RWPE2 (cell line): ENCODE measurements around the gene TMEM233.

Experiments used
- ATAC-seq: fragments of 200-7000 bp; cut with Tn5 transposase; 3 replicates; pipeline ENCODE4 v1.9.1; 2021; ENCODE audit warnings: low read depth
- DNase-seq: peaks from one replicate; pipeline ENCODE4 v3.0.0-alpha.2; 2020; ENCODE audit warnings: low spot score
- H3K27ac ChIP-seq: fragments of 450-650 bp; 2 replicates; pipeline ENCODE4 v1.5.1; 2017; ENCODE audit warnings: mild to moderate bottlenecking; ENCODE audit not compliant: poor library complexity, severe bottlenecking
- H3K27me3 ChIP-seq: fragments of 250-450 bp; sonication (Bioruptor Pico); 2 replicates; pipeline ENCODE4 v1.5.1; 2021; ENCODE audit warnings: mild to moderate bottlenecking, moderate library complexity; ENCODE audit not compliant: insufficient read depth, poor library complexity, severe bottlenecking
- H3K36me3 ChIP-seq: fragments of 250-450 bp; sonication (Bioruptor Pico); 2 replicates; pipeline ENCODE4 v1.5.1; 2020; ENCODE audit warnings: low read depth, mild to moderate bottlenecking, moderate library complexity
- H3K4me1 ChIP-seq: fragments of 250-450 bp; sonication (Bioruptor Pico); 2 replicates; pipeline ENCODE4 v1.5.1; 2021; ENCODE audit warnings: mild to moderate bottlenecking, moderate library complexity; ENCODE audit not compliant: insufficient read depth, poor library complexity, severe bottlenecking
- H3K4me3 ChIP-seq: fragments of 250-450 bp; sonication (Bioruptor Pico); 2 replicates; pipeline ENCODE4 v1.5.1; 2021; ENCODE audit warnings: mild to moderate bottlenecking, moderate library complexity; ENCODE audit not compliant: severe bottlenecking
- H3K9me3 ChIP-seq: fragments of 250-450 bp; sonication (Bioruptor Pico); 2 replicates; pipeline ENCODE4 v1.5.1; 2021; ENCODE audit warnings: mild to moderate bottlenecking, moderate library complexity; ENCODE audit not compliant: severe bottlenecking
- TF ChIP-seq, protein P1 (sequence below): fragments of 450-650 bp; IDR thresholded peaks from one replicate; pipeline ENCODE4 v1.5.1; 2017; ENCODE audit warnings: mild to moderate bottlenecking, moderate library complexity; ENCODE audit not compliant: poor library complexity, severe bottlenecking

TMEM233 gene

GRCh38 chr12:119661882-119662281, 68.3 kb downstream of the TMEM233 start:
- no peaks in the 10 kb centered on the region for H3K9me3 ChIP-seq
- no peaks in the 10 kb centered on the region for H3K27me3 ChIP-seq
- ATAC-seq (no peak), DNase-seq (no peak)
- H3K4me1 ChIP-seq = no peaks in the 10 kb centered on the region
- H3K27ac ChIP-seq = no peak overlapping the region
- no peaks in the 10 kb centered on the region for H3K36me3 ChIP-seq
- TF ChIP-seq, protein P1, sequence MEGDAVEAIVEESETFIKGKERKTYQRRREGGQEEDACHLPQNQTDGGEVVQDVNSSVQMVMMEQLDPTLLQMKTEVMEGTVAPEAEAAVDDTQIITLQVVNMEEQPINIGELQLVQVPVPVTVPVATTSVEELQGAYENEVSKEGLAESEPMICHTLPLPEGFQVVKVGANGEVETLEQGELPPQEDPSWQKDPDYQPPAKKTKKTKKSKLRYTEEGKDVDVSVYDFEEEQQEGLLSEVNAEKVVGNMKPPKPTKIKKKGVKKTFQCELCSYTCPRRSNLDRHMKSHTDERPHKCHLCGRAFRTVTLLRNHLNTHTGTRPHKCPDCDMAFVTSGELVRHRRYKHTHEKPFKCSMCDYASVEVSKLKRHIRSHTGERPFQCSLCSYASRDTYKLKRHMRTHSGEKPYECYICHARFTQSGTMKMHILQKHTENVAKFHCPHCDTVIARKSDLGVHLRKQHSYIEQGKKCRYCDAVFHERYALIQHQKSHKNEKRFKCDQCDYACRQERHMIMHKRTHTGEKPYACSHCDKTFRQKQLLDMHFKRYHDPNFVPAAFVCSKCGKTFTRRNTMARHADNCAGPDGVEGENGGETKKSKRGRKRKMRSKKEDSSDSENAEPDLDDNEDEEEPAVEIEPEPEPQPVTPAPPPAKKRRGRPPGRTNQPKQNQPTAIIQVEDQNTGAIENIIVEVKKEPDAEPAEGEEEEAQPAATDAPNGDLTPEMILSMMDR = no peak
- no peak overlapping the region for H3K4me3 ChIP-seq

DNA sequence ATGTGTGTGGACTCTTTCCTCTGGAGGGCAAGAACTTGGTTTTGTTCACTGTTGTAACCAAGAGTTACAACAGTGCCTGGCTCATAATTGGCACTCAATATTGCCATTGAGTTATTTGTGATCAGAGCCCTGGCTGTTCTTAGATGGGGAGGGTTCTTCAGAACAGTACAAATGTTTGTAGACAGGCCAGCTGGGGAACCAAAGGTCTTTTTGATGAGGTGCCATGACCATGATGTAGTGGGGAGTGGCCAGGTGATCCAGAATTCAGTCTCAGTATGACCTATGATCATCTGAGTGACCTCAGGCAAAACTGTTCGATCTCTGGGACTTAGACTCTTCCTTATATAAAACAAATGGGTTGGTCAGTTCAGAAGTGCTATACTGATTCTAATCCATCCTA, 71.1 kb downstream of the TMEM233 start:
- Histone ChIP-seq H3K9me3 (no peaks in the 10 kb centered on the region), H3K4me1 (peaks cover 2% of the 10 kb centered on the region), H3K27me3 (no peaks in the 10 kb centered on the region), H3K4me3 (no peak overlapping the region), H3K36me3 (no peaks in the 10 kb centered on the region), H3K27ac (no peak overlapping the region)
- TF ChIP-seq, protein P1 = no peak
- ATAC-seq = no peak
- DNase-seq = no peak

- H3K4me1 ChIP-seq = peaks cover 8% of the 10 kb centered on the region
- ATAC-seq (no peak), DNase-seq (no peak)
- peaks cover under 1% of the 10 kb centered on the region; the same call in 1 of the 2 replicates for H3K36me3 ChIP-seq
- no peaks in the 10 kb centered on the region for H3K27me3 ChIP-seq
- no peak overlapping the region for H3K4me3 ChIP-seq
- H3K27ac ChIP-seq = no peak overlapping the region
- no peaks in the 10 kb centered on the region for H3K9me3 ChIP-seq
- TF ChIP-seq, protein P1 = no peak
These were observed 71.8 kb downstream of the TMEM233 start for GRCh38 chr12:119665164-119665929.

GRCh38 chr12:119666226-119666795, 72.7 kb downstream of the TMEM233 start:
- Histone ChIP-seq H3K4me3 (no peak overlapping the region), H3K36me3 (peaks cover 11% of the 10 kb centered on the region), H3K4me1 (peaks cover 8% of the 10 kb centered on the region), H3K27me3 (no peaks in the 10 kb centered on the region), H3K9me3 (no peaks in the 10 kb centered on the region), H3K27ac (no peak overlapping the region)
- DNase-seq (no peak), ATAC-seq (no peak)
- TF ChIP-seq, protein P1 = no peak
